Activated CD4-positive, alpha-beta T cell treated with anti-CD3 and anti-CD28 coated beads, Interleukin-2, amount 10 ng/mL, durations not matched to agents 7 days and 5 days (primary cell): ENCODE data around the gene RHOF. TPM values are rescaled to one million over a fixed set of nuclear protein-coding genes. Genes with fewer than 3 reads are reported as not detected.
A peak's percentile ranks its signal among the peaks of the same experiment; 100 is the strongest.

Experiments
- CTCF ChIA-PET: fragments of 350-600 bp; sonication (Branson Sonifier 250); formaldehyde crosslinking; loops from one replicate; lab custom pipeline; 2021; ENCODE audit warnings: antibody characterized with exemption; lab: Charles Lee
- POLR2A ChIA-PET: fragments of 350-600 bp; sonication (Branson Sonifier 250); formaldehyde crosslinking; loops from one replicate; lab custom pipeline; 2021; ENCODE audit warnings: antibody characterized with exemption; lab: Charles Lee
- DNase-seq: peaks from one replicate; pipeline ENCODE4 v3.0.0-alpha.2; 2020
- H3K27ac Mint-ChIP-seq: one replicate; pipeline ENCODE4 v1.8.0; 2021; ENCODE audit warnings: mild to moderate bottlenecking, moderate library complexity, mixed read lengths
- H3K27me3 Mint-ChIP-seq: one replicate; pipeline ENCODE4 v1.8.0; 2021; ENCODE audit warnings: mixed read lengths
- H3K36me3 Mint-ChIP-seq: one replicate; pipeline ENCODE4 v1.8.0; 2021; ENCODE audit warnings: low read depth, mixed read lengths
- H3K4me1 Mint-ChIP-seq: one replicate; pipeline ENCODE4 v1.8.0; 2021; ENCODE audit warnings: mixed read lengths
- H3K4me3 Mint-ChIP-seq: one replicate; pipeline ENCODE4 v1.8.0; 2021; ENCODE audit warnings: mild to moderate bottlenecking, moderate library complexity, mixed read lengths
- H3K9me3 Mint-ChIP-seq: one replicate; pipeline ENCODE4 v1.8.0; 2021; ENCODE audit warnings: mixed read lengths
- total RNA-seq, 2 experiments: library from RNA; stranded (reverse); gene quantifications; one replicate each; pipeline ENCODE4 v1.2.3, GENCODE V29; 2021

The RHOF gene
- total RNA-seq, 2 experiments from 2014 or later, result 132 to 148 TPM

DNA sequence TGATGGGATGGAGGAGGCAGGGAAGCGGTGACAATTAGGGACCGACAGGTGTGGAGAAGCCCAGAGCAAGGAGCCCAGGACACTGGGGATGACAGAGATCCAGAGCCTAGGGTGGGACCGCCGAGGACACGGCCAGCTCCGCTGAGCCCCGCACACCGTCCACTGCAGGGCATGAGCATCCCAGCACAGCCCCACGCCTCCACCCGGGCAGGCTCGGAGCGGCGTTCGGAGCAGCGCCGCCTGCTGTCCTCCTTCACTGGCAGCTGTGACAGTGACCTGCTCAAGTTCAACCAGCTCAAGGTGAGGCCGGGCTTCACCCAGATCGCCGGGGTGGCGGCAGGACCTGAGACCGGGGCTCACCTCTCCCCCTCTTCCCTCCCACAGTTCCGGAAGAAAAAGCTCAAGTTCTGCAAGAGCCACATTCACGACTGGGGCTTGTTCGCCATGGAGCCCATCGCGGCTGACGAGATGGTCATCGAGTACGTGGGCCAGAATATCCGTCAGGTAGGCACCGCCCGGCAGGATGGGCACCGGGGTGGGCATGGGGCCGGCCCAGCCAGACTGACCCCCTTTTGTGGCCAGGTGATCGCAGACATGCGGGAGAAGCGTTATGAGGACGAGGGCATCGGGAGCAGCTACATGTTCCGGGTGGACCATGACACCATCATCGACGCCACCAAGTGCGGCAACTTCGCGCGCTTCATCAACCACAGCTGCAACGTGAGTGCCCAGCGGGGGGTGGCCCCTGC lies 34.0 kb upstream of the RHOF start:
- Mint-ChIP-seq H3K4me3 (no peak overlapping the region), H3K4me1 (no peaks in the 10 kb centered on the region), H3K27ac (no peak overlapping the region), H3K9me3 (no peaks in the 10 kb centered on the region), H3K36me3 (peaks cover 44% of the 10 kb centered on the region), H3K27me3 (no peaks in the 10 kb centered on the region)
- no peak for DNase-seq
- POLR2A ChIA-PET, result interaction anchor here (0.5 kb wide), 1 partner anchor 369 kb away, joined by 3 read pairs; no protein-coding TSS in a partner anchor
- CTCF ChIA-PET, result interaction anchor here (0.9 to 5.2 kb wide), 11 partner anchors 9 to 61 kb away, joined by 3 to 33 read pairs (median 4); partner anchors contain the start of genes PSMD9 and RHOF

DNA sequence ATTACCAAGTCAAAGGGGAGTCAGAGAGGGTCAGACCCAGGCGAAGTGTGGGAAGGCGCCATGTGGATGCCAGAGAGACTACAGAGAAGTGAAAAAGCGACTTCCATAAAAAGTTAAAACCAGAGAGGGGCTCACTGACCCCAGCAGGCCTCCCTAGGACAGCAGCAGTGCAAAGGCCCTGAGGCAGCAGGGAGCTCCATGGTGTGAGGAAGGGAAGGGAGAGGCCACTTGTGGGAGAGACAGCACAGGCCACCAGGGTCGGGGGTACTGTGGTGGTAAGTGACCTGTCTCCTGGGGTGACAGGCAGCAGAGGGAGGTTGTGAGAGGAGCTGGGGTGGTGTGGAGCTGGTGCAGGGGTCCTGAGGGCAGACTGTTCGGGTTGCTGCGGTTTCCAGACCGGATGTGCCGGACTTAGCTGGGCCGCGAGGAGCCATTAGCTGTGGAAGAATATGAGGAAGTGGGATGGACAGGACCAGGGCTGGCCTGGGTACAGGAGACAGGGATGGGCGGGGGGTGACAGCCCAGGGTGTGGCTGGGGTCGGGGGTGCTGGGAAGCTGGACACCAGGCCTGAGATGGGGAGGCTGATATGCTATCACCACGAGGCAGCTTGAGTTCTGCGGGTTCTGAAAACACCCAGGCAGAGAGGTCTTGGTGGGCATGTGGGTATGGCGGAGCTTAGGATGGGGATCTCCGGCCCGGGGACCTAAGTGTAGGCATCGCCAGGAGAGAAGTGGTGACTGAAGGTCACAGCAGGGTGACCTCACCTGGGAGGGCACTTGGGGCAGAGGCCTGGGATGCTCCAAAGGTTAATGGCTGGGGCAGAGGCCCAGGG lies 33.0 kb upstream of the RHOF start:
- Mint-ChIP-seq H3K9me3 (no peaks in the 10 kb centered on the region), H3K4me1 (no peaks in the 10 kb centered on the region), H3K36me3 (peaks cover 44% of the 10 kb centered on the region), H3K27ac (peak overlapping the region; percentile 46), H3K27me3 (no peaks in the 10 kb centered on the region), H3K4me3 (no peak overlapping the region)
- CTCF ChIA-PET, result interaction anchor here (1.0 to 5.2 kb wide), 8 partner anchors 10 to 62 kb away, joined by 3 to 33 read pairs (median 4); partner anchors contain the start of genes PSMD9 and RHOF
- POLR2A ChIA-PET, result interaction anchor here (0.6 kb wide), 1 partner anchor 612 kb away, joined by 3 read pairs; no protein-coding TSS in a partner anchor
- no peak for DNase-seq

DNA sequence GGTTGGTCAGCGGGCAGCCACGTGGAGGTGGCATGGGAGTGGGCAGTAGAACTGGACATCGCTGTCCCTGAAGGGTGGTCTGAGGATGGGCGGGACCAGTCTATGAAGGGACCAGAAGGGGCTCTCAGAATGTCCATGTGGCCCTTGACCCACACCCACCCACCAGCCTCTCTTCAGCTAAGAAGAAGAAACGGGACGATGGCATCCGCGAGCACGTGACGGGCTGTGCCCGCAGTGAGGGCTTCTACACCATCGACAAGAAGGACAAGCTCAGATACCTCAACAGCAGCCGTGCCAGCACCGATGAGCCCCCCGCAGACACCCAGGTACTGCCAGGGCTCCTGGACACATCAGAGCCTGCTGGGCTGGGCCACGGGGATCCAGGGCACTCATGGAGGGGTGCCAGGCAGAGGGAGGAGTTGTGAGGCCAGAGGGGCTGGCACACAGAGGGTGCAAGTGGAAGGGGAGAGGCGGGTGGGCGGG lies 31.6 kb upstream of the RHOF start:
- Mint-ChIP-seq H3K4me3 (no peak overlapping the region), H3K36me3 (peaks cover 45% of the 10 kb centered on the region), H3K27ac (peak overlapping the region; percentile 13), H3K27me3 (no peaks in the 10 kb centered on the region), H3K9me3 (no peaks in the 10 kb centered on the region), H3K4me1 (no peaks in the 10 kb centered on the region)
- DNase-seq, result no peak
- POLR2A ChIA-PET, result no interaction called here
- CTCF ChIA-PET, result interaction anchor here (0.6 to 5.2 kb wide), 3 partner anchors 14 to 1105 kb away, joined by 4 to 33 read pairs (median 5); partner anchors contain the start of gene RHOF

DNA sequence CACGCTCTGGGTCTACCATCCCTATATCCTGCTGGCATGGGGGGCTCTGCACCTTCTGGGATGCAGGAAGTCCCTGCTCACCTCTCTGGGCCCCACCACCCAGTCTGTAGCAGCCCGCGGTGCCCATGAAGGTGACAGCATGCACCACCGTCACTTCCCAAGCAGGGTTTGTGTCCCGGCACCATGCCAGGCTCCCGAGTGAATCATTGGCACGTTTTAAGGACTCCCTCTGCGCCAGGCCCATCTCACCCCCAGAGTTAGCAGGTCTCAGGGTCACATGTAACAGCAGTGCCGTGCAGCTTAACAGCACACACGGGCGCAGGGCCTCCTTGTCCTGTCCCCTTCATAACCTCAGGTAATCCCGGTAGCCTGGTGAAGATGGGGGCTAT lies 30.2 kb upstream of the RHOF start:
- Mint-ChIP-seq H3K9me3 (no peaks in the 10 kb centered on the region), H3K27ac (no peak overlapping the region), H3K4me3 (no peak overlapping the region), H3K27me3 (no peaks in the 10 kb centered on the region), H3K4me1 (no peaks in the 10 kb centered on the region), H3K36me3 (peaks cover 49% of the 10 kb centered on the region)
- ChIA-PET POLR2A (no interaction called here), CTCF (interaction anchor here (1.0 to 5.2 kb wide), 2 partner anchors 12 to 29 kb away, joined by 6 to 33 read pairs; partner anchors contain the start of gene RHOF)
- DNase-seq, result no peak

DNA sequence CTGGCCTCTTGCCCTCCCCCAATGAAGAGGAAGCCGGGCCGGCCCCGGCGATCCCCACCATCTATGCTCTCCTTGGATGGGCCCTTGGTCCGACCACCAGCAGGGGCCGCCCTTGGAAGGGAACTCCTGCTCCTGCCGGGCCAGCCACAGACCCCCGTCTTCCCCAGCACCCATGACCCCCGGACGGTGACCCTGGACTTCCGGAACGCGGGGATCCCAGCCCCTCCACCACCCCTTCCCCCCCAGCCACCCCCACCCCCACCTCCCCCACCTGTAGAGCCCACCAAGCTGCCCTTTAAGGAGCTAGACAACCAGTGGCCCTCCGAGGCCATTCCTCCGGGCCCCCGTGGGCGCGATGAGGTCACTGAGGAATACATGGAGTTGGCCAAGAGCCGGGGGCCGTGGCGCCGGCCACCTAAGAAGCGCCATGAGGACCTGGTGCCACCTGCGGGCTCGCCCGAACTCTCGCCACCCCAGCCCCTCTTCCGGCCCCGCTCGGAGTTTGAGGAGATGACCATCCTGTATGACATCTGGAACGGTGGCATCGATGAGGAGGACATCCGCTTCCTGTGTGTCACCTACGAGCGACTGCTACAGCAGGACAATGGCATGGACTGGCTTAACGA lies 29.7 kb upstream of the RHOF start:
- POLR2A ChIA-PET, result no interaction called here
- no peaks in the 10 kb centered on the region for H3K4me1 Mint-ChIP-seq
- H3K9me3 Mint-ChIP-seq, result no peaks in the 10 kb centered on the region
- CTCF ChIA-PET, result interaction anchor here (5.2 to 5.5 kb wide), 2 partner anchors 28 to 29 kb away, joined by 24 to 33 read pairs; partner anchors contain the start of gene RHOF
- no peak for DNase-seq
- peaks cover 45% of the 10 kb centered on the region for H3K36me3 Mint-ChIP-seq
- no peak overlapping the region for H3K27ac Mint-ChIP-seq
- H3K4me3 Mint-ChIP-seq, result no peak overlapping the region
- H3K27me3 Mint-ChIP-seq, result no peaks in the 10 kb centered on the region

DNA sequence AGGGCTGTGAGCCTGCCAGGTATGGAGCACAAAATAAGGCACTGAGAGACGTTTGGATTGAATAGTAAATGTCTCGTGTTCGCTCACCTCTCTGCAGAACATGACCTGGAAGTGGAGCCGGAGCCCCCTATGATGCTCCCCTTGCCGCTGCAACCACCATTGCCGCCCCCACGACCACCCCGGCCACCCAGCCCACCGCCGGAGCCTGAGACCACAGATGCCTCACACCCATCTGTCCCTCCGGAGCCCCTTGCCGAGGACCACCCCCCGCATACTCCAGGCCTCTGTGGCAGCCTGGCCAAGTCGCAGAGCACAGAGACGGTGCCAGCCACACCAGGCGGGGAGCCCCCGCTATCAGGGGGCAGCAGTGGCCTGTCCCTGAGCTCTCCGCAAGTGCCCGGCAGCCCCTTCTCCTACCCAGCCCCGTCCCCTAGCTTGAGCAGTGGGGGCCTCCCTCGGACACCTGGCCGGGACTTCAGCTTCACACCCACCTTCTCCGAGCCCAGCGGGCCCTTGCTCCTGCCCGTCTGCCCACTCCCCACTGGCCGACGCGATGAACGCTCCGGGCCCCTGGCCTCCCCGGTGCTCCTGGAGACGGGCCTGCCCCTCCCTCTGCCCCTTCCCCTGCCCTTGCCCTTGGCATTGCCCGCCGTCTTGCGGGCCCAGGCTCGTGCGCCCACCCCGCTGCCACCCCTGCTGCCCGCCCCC lies 29.1 kb upstream of the RHOF start:
- CTCF ChIA-PET, result interaction anchor here (5.5 kb wide), 1 partner anchor 27 kb away, joined by 24 read pairs; the partner anchor contains the start of gene RHOF
- Mint-ChIP-seq H3K36me3 (peaks cover 49% of the 10 kb centered on the region), H3K27ac (no peak overlapping the region), H3K4me1 (no peaks in the 10 kb centered on the region), H3K27me3 (no peaks in the 10 kb centered on the region), H3K9me3 (no peaks in the 10 kb centered on the region), H3K4me3 (no peak overlapping the region)
- POLR2A ChIA-PET, result no interaction called here
- no peak for DNase-seq

DNA sequence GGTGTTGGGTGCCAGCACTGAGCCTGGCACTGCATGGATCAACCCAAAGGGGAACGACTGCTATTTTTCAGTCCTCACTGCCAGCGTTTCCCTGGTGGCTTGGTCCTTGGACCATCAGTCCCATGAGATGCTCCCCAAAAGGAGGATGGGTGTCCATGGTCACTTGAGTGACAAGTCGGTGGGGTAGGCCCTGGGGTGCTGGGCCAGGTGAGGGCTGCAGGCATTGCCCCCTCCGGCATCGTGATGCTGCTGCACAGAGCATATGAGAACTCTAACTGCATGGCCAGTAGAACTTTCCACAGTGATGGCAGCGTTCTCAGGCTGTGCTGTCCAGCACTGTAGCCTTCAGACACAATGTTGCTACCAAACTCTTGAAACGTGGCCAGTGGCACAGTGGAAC lies 26.6 kb upstream of the RHOF start:
- H3K9me3 Mint-ChIP-seq, result no peaks in the 10 kb centered on the region
- DNase-seq, result no peak
- no peak overlapping the region for H3K4me3 Mint-ChIP-seq
- H3K36me3 Mint-ChIP-seq, result peaks cover 47% of the 10 kb centered on the region
- no peak overlapping the region for H3K27ac Mint-ChIP-seq
- H3K4me1 Mint-ChIP-seq, result peaks cover 3% of the 10 kb centered on the region
- H3K27me3 Mint-ChIP-seq, result no peaks in the 10 kb centered on the region
- ChIA-PET CTCF (interaction anchor here (0.6 to 5.5 kb wide), 3 partner anchors 16 to 391 kb away, joined by 3 to 24 read pairs (median 4); partner anchors contain the start of gene RHOF), POLR2A (no interaction called here)

DNA sequence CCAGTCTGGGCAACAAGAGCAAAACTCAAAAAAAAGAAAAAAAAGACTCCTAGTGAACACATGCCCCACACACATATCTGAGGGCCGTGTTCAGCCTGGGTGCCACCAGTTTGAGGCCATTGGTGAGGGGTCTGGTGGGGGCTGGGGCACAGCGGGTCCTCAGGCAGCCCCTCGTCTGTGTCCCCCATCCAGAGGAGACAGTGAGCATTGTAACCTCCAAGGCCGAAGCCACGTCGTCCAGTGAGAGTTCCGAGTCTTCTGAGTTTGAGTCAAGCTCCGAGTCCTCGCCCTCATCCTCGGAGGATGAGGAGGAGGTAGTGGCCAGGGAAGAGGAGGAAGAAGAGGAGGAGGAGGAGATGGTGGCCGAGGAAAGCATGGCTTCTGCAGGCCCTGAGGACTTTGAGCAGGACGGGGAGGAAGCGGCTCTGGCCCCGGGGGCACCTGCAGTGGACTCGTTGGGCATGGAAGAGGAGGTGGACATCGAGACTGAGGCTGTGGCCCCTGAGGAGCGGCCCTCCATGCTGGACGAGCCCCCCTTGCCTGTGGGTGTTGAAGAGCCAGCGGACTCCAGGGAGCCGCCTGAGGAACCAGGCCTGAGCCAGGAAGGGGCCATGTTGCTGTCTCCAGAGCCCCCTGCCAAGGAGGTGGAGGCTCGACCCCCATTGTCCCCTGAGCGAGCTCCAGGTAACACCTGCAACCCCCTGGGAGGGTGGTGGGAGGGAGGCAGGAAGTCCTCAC lies 25.9 kb upstream of the RHOF start:
- H3K36me3 Mint-ChIP-seq, result peaks cover 46% of the 10 kb centered on the region
- no peak for DNase-seq
- no peak overlapping the region for H3K4me3 Mint-ChIP-seq
- ChIA-PET POLR2A (no interaction called here), CTCF (interaction anchor here (0.6 to 5.5 kb wide), 2 partner anchors 24 to 392 kb away, joined by 4 to 24 read pairs; partner anchors contain the start of gene RHOF)
- H3K27me3 Mint-ChIP-seq, result no peaks in the 10 kb centered on the region
- H3K9me3 Mint-ChIP-seq, result no peaks in the 10 kb centered on the region
- peaks cover 3% of the 10 kb centered on the region for H3K4me1 Mint-ChIP-seq
- H3K27ac Mint-ChIP-seq, result peak overlapping the region; percentile 9

DNA sequence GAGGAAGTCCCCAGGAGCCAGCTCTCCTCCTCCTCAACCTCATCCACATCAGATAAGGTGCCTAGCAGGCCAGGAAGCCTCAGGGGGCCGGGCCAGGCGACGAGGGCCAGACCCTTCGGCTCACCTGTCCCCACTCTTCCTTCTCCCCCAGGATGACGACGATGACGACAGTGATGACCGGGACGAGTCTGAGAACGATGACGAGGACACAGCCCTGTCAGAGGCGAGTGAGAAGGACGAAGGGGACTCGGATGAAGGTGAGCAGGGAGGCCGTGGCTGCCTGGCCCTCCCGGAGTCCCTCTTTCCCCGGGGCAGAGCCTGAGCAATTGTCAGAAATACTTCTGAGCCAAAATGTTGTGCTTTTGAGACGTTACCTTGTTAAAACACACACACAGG lies 24.2 kb upstream of the RHOF start:
- Mint-ChIP-seq H3K27me3 (no peaks in the 10 kb centered on the region), H3K9me3 (no peaks in the 10 kb centered on the region), H3K36me3 (peaks cover 48% of the 10 kb centered on the region), H3K27ac (no peak overlapping the region), H3K4me3 (no peak overlapping the region), H3K4me1 (peaks cover 15% of the 10 kb centered on the region)
- ChIA-PET POLR2A (no interaction called here), CTCF (interaction anchor here (0.7 to 5.5 kb wide), 4 partner anchors 11 to 69 kb away, joined by 3 to 24 read pairs (median 6); partner anchors contain the start of gene RHOF)
- DNase-seq, result no peak

DNA sequence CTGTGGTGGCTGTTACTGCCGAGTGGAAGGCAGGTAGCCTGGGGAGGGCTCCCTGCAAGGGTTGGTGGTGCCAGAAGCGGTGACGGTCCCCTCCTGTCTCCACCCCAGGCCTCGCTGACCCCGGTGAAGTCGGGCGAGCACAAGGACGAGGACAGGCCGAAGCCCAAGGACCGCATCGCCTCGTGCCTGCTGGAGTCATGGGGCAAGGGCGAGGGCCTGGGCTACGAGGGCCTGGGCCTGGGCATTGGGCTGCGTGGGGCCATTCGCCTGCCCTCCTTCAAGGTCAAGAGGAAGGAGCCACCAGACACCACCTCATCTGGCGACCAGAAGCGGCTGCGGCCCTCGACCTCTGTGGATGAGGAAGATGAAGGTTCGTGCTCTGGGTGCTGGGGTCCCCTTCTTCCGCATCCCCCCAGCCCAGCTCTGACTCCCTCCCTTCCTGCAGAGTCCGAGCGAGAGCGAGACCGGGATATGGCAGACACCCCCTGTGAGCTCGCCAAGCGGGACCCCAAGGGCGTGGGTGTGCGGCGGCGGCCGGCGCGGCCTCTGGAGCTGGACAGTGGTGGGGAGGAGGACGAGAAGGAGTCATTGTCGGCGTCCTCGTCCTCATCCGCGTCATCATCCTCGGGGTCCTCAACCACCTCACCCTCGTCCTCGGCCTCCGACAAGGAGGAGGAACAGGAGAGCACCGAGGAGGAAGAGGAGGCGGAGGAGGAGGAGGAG lies 23.6 kb upstream of the RHOF start:
- Mint-ChIP-seq H3K36me3 (peaks cover 48% of the 10 kb centered on the region), H3K9me3 (no peaks in the 10 kb centered on the region), H3K4me1 (peaks cover 20% of the 10 kb centered on the region), H3K27ac (no peak overlapping the region), H3K4me3 (no peak overlapping the region), H3K27me3 (no peaks in the 10 kb centered on the region)
- ChIA-PET CTCF (interaction anchor here (0.7 to 1.9 kb wide), 5 partner anchors 9 to 70 kb away, joined by 3 to 10 read pairs (median 5); partner anchors contain the start of gene RHOF), POLR2A (no interaction called here)
- no peak for DNase-seq
